GM18511 (cell line): ENCODE measurements around the gene HPS4.

ENCODE experiments used
- ATAC-seq: cut with Tn5 transposase; IDR thresholded peaks from one replicate; pipeline ENCODE4 v1.9.1; 2021; ENCODE audit warnings: mild to moderate bottlenecking, moderate library complexity; ENCODE audit not compliant: unreplicated experiment

HPS4 gene

GRCh38 chr22:26470807-26471206 is 12.8 kb downstream of the HPS4 start:
- ATAC-seq = no peak

DNA sequence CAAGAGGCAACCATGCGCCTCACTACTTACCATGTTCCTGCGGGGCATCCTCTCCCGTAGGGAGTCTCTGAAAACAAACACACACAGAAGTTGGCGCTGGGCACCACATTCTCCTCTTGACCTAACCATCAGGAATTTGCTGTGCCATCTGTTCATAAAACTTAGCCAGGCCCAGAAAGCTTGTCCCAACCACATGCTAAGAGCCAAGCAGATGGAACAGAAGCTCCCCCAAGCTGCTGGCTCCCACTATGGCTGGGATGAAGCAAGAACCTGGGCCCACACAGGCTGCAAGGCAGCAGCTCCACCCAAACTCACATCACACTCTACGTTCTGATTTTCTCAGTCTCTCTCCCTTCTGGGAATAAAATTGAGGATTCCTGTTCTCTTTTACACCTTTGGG is 17.4 kb downstream of the HPS4 start:
- no peak for ATAC-seq

GRCh38 chr22:26464312-26464711 is 19.3 kb downstream of the HPS4 start:
- no peak for ATAC-seq

DNA sequence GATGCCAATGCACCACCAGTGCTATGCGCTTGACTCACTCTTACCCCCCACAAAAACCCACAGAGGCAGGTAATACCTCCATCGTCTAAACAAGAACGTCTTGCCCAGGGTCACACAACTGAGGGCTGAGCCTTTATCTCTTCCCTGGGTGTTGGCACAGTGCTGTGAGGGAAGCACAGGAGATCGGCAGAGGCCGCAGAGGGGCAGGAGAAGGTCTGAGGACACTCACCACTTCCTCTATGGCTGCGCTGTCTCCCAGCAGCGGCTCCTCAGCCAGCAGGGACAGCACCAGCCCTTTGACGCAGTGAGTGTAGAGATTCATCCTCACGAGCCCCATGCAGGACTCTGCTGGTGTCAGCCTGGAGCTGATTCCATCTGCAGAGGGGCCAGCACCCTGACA is 19.9 kb downstream of the HPS4 start:
- ATAC-seq = no peak

DNA sequence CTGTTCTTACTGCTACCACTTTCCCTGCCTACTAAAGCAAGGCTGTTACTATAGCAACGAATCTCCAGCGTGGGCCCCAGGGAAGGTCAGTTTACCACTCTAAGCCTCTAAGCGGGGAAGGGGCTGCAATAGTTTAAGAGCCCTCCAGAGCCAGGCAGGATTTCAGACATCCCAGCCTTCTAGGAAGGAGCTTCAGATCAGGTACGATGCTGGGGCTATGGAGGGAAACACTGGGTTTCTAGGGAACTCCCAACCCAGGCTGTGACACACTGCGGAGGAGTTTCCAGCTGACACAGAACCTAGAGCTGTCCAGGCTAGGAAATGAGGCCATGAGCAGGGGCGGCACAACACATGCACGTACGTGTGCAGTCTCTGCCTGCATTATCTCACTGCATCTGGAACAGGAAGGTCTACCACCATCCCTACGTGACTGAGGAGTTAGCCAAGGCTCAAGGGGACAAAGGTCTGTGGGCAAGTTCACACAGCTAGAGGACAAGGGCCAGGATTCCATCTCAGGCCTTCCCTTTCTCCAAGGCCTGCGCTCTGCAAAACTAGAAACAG is 20.4 kb downstream of the HPS4 start:
- no peak for ATAC-seq

DNA sequence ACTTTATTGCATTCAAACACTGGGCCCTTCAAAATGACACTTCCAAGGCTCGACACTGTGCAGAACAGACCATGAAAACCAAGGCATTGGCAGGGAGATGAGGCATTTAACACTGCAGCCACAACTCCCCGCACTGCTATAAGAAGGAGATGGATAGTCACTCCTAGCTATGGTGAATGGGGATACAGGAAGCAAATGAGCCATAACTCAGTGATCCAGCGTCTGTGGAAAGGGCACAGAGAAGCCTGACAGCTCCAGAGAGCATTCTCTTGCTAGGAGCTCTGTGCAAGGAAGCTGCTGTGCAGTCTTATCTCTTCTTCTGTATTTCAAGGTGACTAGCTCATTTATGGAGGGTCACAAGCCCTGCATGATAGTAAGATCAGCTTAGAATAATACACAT is 20.9 kb downstream of the HPS4 start:
- no peak for ATAC-seq

DNA sequence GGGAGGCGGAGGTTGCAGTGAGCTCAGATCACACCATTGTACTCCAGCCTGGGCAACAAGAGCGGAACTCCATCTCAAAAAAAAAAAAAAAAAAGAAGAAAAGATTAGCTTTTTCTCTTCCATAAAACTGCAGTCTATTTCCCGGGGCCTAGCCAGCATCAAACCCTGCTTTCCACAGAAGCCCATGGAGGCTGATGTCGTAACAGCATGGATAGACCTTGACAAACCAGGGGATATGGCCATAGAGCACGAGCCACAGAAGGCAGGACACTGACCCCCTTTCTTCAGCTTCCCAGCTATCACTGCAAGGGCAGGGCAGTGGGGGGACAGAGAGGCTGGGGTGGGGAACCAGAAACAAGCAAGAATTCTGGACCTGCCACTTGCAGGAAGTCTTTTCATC is 21.5 kb downstream of the HPS4 start:
- no peak for ATAC-seq

GRCh38 chr22:26461188-26461810 is 22.3 kb downstream of the HPS4 start:
- no peak for ATAC-seq

GRCh38 chr22:26460202-26460601 is 23.4 kb downstream of the HPS4 start:
- no peak for ATAC-seq

DNA sequence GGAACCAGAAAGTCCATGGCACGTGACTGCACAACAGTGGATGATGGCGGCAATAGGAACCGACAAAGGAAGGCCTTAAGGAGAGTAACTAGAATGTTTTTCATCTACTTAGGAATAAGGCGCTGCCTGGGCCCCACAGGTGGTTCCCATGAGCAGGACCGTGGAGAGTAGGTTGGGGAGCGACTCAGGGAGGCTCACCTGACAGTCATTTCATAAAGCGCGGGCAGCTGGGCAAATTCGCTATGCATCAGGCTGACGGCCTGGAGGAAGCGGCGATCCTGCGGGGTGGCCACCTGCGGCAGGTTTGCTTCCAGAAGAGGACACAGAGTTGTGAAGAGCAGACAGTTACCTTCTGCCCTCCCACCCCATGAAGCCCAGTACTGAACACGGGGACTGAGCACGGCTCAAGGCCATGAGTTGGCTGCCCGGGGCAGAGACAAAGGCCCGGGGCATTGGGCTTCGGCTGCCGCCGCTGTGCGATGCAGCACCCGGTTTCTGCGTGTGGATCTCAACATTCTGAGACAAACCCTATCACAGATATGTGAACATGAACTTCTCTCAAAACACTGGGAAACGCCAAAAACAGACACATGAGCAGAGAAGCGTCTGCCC is 25.8 kb downstream of the HPS4 start:
- ATAC-seq = no peak

- ATAC-seq = no peak
These were observed 29.6 kb downstream of the HPS4 start for GRCh38 chr22:26453812-26454500.

DNA sequence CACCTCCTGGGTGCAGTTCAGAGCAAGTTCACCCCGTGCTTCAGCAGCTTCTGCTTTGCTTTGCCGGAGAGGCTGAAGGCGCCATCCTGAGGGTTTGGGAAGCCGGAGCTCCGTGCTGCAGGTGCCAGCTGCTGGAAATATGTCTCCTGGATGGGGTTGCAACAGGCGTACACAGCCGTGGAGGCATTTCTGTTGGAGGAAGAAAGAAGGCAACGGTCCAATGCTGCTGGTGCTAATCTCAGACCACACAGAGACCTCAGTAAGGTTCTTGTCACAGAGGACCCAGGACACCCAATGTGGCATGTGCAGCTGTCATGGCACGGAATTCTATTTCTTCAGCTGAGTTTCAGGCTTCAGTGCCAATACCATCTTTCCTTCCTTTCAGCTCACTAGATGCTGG is 30.4 kb downstream of the HPS4 start:
- ATAC-seq = no peak

GRCh38 chr22:26452236-26453016 is 31.2 kb downstream of the HPS4 start:
- ATAC-seq = no peak

DNA sequence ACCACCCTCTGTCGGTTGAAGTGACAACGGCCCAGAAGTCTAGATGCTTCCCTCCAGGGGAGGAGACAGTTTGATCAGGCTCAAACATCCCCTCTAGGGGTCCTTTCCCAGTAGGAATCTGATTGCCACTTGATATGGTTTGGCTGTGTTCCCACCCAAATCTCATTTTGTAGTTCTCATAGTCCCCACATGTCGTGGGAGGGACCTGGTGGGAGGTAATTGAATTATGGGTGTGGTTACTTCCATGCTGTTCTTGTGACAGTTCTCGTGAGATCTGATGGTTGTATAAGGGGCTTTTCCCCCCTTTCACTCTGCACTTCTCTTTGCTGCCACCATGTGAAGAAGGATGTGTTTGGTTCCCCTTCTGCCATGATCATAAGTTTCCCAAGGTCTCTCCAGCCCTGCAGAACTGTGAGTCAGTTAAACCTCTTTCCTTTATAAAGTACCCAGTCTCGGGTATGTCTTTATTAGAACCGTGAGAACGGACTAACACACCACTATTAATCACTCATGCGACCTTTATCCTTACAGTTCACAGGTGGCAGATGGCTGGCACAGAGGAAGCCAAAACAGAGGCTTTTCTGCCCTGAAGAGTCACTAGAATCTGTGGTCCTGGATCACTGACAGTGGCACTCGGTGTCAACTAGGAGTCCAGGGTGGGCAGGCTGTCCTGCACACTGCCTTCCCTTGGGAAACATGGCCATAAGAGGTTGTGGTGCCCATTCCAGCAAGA is 33.0 kb downstream of the HPS4 start:
- no peak for ATAC-seq

DNA sequence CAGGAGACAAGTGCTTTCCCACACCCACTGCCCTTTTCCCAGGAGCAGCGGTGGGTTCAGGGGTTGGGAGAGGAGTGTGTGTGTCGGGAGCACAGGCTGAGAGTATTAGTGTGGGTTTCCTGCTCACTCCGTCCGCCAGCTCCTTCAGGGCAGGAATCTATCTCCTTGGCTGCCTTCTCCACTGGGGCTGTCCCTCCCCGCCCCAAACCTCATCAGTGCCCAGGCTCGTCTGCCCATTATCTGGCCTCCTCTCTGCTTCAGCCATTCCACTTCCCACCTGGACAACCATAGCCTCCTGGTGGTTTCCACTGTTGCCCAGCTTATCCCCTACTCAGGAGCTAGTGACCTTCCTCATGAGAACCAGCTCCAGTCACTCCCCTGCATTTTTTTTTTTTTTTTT is 34.6 kb downstream of the HPS4 start:
- no peak for ATAC-seq

GRCh38 chr22:26448334-26448733 is 35.2 kb downstream of the HPS4 start:
- ATAC-seq = no peak

- ATAC-seq = no peak
These were observed 35.8 kb downstream of the HPS4 start for GRCh38 chr22:26447584-26448329.

DNA sequence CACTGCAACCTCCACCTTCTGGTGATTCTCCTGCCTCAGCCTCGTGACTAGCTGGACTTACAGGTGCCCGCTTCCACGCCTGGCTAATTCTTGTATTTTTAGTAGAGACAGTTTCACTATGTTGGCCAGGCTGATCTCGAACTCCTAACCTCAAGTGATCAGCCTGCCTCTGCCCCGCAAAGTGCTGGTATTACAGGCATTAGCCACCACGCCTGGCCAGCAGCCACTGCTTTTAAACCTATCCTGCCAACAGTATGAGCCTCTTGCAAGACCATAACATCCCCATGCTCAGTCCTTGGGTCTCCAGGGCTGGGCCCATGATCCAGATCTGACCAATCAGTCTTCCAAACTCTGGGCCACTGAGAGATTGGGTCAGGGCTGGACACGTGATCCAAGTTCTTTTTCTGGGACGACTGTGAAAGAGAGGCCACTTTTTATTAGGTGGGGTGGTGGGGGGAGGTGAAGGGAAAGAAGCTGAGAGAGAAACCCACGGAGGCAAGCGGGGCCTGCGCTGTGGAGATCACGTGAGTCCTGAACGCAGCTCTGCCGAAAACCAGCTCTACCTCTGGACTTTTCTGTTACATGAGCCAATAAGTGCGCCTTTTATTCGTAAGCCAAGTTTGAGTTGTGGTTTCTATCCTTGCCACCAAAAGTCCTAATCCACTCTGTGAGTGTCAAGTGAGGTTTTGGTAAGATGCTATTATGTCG is 36.6 kb downstream of the HPS4 start:
- ATAC-seq = no peak

DNA sequence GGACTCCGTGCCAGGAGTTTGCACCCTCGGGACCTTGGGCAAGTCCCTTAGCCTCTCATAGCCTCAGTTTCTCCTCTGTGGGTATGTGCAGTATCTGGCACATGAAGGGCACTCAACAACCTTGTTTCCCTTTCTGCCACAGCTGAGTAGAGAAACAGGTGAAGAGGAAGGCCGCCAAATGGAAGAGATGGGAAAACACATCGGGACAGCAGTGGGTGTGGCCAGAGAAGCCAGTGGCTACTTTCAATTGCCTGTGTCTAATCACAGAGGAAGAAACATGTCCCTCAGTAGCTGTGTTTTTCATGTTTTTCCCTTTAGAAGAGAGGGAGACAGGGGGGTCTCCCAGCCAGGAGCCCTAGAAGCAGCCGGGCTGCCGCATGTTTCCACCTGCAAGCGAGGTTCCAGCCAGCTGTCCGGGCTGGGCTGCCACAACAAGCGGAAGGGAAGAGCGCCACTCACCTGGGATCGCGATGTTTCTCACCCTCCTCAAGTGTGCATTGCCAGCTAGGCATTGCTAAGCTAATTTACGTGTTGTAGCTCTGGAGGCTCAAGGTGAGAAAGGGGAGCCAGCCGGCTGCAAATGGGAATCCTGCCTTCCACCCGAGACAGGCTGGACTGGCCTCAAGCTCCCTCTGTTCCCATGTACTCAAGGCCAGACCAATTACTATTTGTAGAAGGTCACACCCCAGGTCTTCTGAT is 37.9 kb downstream of the HPS4 start:
- no peak for ATAC-seq
